ENCODE results near the gene NOX5. TPM values are rescaled to one million over a fixed set of nuclear protein-coding genes. Genes with fewer than 3 reads are reported as not detected.

NOX5 gene
- total RNA-seq, 1 experiment from 2014 or later, result not detected

DNA sequence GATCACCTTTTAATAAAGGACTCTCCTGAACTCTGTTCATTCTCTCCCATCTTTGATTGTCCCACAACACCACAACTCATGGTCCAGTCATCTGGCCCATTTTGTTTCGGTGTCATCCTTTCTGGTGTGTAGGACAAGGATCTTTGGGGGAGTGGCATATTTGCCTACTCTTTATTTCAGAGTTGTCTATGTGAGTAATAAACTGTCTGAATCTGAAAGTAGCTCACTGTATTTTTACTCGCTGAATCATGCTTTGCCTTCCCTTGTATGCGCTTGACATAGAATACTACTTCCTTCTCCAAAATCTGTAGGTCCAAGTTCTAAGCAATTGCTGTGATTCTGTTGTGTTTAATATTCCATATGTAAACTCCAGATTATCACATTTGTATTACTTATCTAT is 29.9 kb upstream of the NOX5 start:
- intact Hi-C loops (cut with micrococcal nuclease; ENCODE audit: unreplicated experiment), result no loop called here
- Histone ChIP-seq H3K27ac (ENCODE audit: low read depth, low read length, poor library complexity, severe bottlenecking) (no peak overlapping the region), H3K9me3 (ENCODE audit: low read depth, low read length, poor library complexity, severe bottlenecking) (no peaks in the 10 kb centered on the region), H3K27me3 (replicated peaks; ENCODE audit: insufficient read depth, low read depth, low read length, poor library complexity) (no peaks in the 10 kb centered on the region), H3K4me1 (ENCODE audit: insufficient read depth, low read length, poor library complexity, severe bottlenecking) (no peaks in the 10 kb centered on the region), H3K4me3 (ENCODE audit: low read depth, low read length, poor library complexity, severe bottlenecking) (no peak overlapping the region), H3K36me3 (ENCODE audit: insufficient read depth, low read length, poor library complexity, severe bottlenecking) (no peaks in the 10 kb centered on the region)
- TF ChIP-seq EZH2 (IDR thresholded peaks at IDR 0.05; ENCODE audit: borderline replicate concordance, low read depth, low read length, poor library complexity, severe bottlenecking), result no peak
- TF ChIP-seq CTCF (conservative IDR thresholded peaks at IDR 0.05; ENCODE audit: low read depth, low read length), result no peak
- POLR2A ChIA-PET (ENCODE audit: low non-redundant PET), result no interaction called here
- CTCF ChIA-PET, result no interaction called here
- BruUV-seq (replicated peaks), result no TSS peak
- DNase-seq (ENCODE audit: low spot score), result no peak

- CTCF ChIA-PET, result no interaction called here
- TF ChIP-seq CTCF (conservative IDR thresholded peaks at IDR 0.05; ENCODE audit: low read depth, low read length), result no peak
- no peak for TF ChIP-seq EZH2 (IDR thresholded peaks at IDR 0.05; ENCODE audit: borderline replicate concordance, low read depth, low read length, poor library complexity, severe bottlenecking)
- no TSS peak for BruUV-seq (replicated peaks)
- Histone ChIP-seq H3K27ac (ENCODE audit: low read depth, low read length, poor library complexity, severe bottlenecking) (no peak overlapping the region), H3K4me3 (ENCODE audit: low read depth, low read length, poor library complexity, severe bottlenecking) (no peak overlapping the region), H3K36me3 (ENCODE audit: insufficient read depth, low read length, poor library complexity, severe bottlenecking) (no peaks in the 10 kb centered on the region), H3K27me3 (replicated peaks; ENCODE audit: insufficient read depth, low read depth, low read length, poor library complexity) (no peaks in the 10 kb centered on the region), H3K9me3 (ENCODE audit: low read depth, low read length, poor library complexity, severe bottlenecking) (no peaks in the 10 kb centered on the region), H3K4me1 (ENCODE audit: insufficient read depth, low read length, poor library complexity, severe bottlenecking) (no peaks in the 10 kb centered on the region)
- DNase-seq (ENCODE audit: low spot score), result no peak
- POLR2A ChIA-PET (ENCODE audit: low non-redundant PET), result no interaction called here
- intact Hi-C loops (cut with micrococcal nuclease; ENCODE audit: unreplicated experiment), result no loop called here
These were observed 29.1 kb upstream of the NOX5 start for GRCh38 chr15:68985361-68985891.

GRCh38 chr15:68986322-68986721 is 28.2 kb upstream of the NOX5 start:
- TF ChIP-seq EZH2 (IDR thresholded peaks at IDR 0.05; ENCODE audit: borderline replicate concordance, low read depth, low read length, poor library complexity, severe bottlenecking) (no peak), CTCF (conservative IDR thresholded peaks at IDR 0.05; ENCODE audit: low read depth, low read length) (no peak)
- intact Hi-C loops (cut with micrococcal nuclease; ENCODE audit: unreplicated experiment), result no loop called here
- no peaks in the 10 kb centered on the region for H3K9me3 ChIP-seq (ENCODE audit: low read depth, low read length, poor library complexity, severe bottlenecking)
- H3K4me3 ChIP-seq (ENCODE audit: low read depth, low read length, poor library complexity, severe bottlenecking), result no peak overlapping the region
- no peaks in the 10 kb centered on the region for H3K4me1 ChIP-seq (ENCODE audit: insufficient read depth, low read length, poor library complexity, severe bottlenecking)
- ChIA-PET CTCF (no interaction called here), POLR2A (ENCODE audit: low non-redundant PET) (no interaction called here)
- no peaks in the 10 kb centered on the region for H3K27me3 ChIP-seq (replicated peaks; ENCODE audit: insufficient read depth, low read depth, low read length, poor library complexity)
- BruUV-seq (replicated peaks), result no TSS peak
- no peaks in the 10 kb centered on the region for H3K36me3 ChIP-seq (ENCODE audit: insufficient read depth, low read length, poor library complexity, severe bottlenecking)
- DNase-seq (ENCODE audit: low spot score), result no peak
- no peak overlapping the region for H3K27ac ChIP-seq (ENCODE audit: low read depth, low read length, poor library complexity, severe bottlenecking)
